Measurements from ENCODE around the gene TOX2.

- TF ChIP-seq CTCF (IDR thresholded peaks at IDR 0.05) (no peak), POLR2A (IDR thresholded peaks at IDR 0.05) (no peak), POLR2AphosphoS5 (IDR thresholded peaks at IDR 0.05) (no peak)
Observed at GRCh38 chr20:44029848-44030230, 115.2 kb downstream of the TOX2 start.
